K562 (cell line): ENCODE data around the gene TTC9C.
"Not testable (repeated sequence)": the region's sequence is repeated elsewhere in the genome, so short reads cannot be mapped to it uniquely, and the experiment has no call there.

Experiments used
- CTCF ChIP-seq, 3 experiments: IDR thresholded peaks in 2 of 3; conservative IDR thresholded peaks in 1 of 3; 2 replicates each; pipeline ENCODE4 v1.5.1; 2011 to 2012; ENCODE audit warnings: low read length in 3 of 3, mild to moderate bottlenecking in 3 of 3, control low read depth in 2 of 3, improper control_type of control experiment in 1 of 3, inconsistent platforms in 1 of 3, low read depth in 1 of 3, mixed read lengths in 1 of 3, moderate library complexity in 1 of 3; ENCODE audit not compliant: insufficient read depth in 2 of 3
- FOSL1 ChIP-seq: fragments of 200-800 bp; sonication (Bioruptor generic); conservative IDR thresholded peaks from 2 replicates; pipeline ENCODE4 v1.6.1; 2016; ENCODE audit warnings: missing genetic modification characterization, missing compliant biosample characterization
- MAFK ChIP-seq: IDR thresholded peaks from 2 replicates; pipeline ENCODE4 v1.6.1; 2011; ENCODE audit warnings: low read length, improper control_type of control experiment
- POLR2A ChIP-seq: fragments of 450-650 bp; conservative IDR thresholded peaks from 2 replicates; pipeline ENCODE4 v1.6.1; 2016
- ZNF316 ChIP-seq: fragments of 450-650 bp; IDR thresholded peaks from 2 replicates; pipeline ENCODE4 v1.6.1; 2016

DNA sequence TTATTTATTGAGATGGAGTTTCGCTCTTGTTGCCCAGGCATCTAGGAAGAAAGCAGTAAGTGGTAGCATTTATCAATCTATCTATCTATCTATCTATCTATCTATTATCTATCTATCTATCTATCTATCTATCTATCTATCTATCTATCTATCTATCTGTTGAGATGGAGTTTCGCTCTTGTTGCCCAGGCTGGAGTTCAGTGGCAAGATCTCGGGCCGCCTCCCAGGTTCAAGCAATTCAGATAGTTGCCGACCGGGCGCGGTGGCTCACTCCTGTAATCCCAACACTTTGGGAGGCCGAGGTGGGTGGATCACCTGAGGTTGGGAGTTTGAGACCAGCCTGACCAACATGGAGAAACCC is 32.6 kb downstream of the TTC9C start:
- not testable (repeated sequence) for TF ChIP-seq ZNF316; POLR2A; MAFK; CTCF (IDR thresholded peaks at IDR 0.05 in 2 of 3, conservative IDR thresholded peaks at IDR 0.05 in 1 of 3; ENCODE audit: insufficient read depth in 2 of 3, low read depth in 1 of 3, low read length in 3 of 3); FOSL1 (tag)
